NT2/D1 (cell line): ENCODE results near the gene SERPINF2.

Experiments used
- SUZ12 ChIP-seq: IDR thresholded peaks from 2 replicates; pipeline ENCODE4 v1.6.1; 2011; ENCODE audit not compliant: insufficient read length, insufficient read depth; ENCODE audit errors: extremely low read depth
- YY1 ChIP-seq: IDR thresholded peaks from 2 replicates; pipeline ENCODE4 v1.6.1; 2011; ENCODE audit not compliant: insufficient read length, insufficient read depth
- ZNF274 ChIP-seq: IDR thresholded peaks from 2 replicates; pipeline ENCODE4 v1.6.1; 2011; ENCODE audit warnings: mild to moderate bottlenecking, low read depth, low read length

GRCh38 chr17:1803280-1803679 is 60.6 kb downstream of the SERPINF2 start:
- TF ChIP-seq ZNF274 (no peak), YY1 (no peak), SUZ12 (no peak)
